HG03103 (cell line): ENCODE measurements around the gene TEX12.
"Not testable (repeated sequence)": the region's sequence is repeated elsewhere in the genome, so short reads cannot be mapped to it uniquely, and the experiment has no call there.

Source experiments
- ATAC-seq: cut with Tn5 transposase; IDR thresholded peaks from one replicate; pipeline ENCODE4 v1.9.1; 2021; ENCODE audit warnings: low read depth; ENCODE audit not compliant: unreplicated experiment

The TEX12 gene, protein sequence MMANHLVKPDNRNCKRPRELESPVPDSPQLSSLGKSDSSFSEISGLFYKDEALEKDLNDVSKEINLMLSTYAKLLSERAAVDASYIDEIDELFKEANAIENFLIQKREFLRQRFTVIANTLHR

DNA sequence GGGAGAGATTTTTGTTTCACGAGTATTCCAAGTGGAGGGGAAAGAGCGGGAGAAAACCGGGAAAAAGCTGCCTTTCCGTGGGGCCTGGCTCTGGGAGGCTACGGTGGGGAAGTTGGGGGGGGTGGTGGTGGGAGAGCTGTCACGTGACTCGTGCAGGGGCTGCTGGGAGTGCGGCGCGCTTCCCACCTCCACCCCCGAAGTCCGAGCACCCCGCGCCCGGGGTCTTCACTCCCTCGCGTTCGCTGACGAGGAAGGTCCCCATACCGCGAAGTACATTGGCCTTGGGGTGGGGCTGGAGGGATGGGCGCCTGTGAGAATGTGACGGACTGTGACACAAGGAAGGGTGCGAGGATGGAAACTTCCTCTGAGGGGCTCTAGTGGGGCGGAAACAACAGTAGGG is at the start of gene TEX12:
Gene TEX12 (plus strand): TSS at position 228 of the 400 bp plus-strand sequence. CDS start 1,897 bp downstream, outside the sequence.
- no peak for ATAC-seq

DNA sequence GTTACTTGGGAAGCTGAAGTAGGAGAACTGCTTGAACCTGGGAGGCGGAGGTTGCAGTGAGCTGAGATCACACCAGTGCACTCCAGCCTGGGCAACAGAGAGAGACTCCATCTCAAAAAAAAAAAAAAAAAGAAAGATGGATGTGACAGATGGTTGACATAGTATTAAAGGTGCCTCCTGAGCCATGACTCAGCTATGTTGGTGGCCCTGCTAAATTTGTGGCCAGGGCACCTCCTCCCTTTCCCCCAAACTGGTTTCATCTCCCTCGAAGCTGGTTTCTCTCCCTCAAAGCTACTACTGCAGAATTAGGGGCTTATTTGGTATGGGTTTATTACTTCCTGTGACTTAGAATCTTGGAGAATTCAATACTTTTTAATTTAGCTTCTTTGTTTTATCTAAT is 49.0 kb upstream of the TEX12 start:
- ATAC-seq: no peak

DNA sequence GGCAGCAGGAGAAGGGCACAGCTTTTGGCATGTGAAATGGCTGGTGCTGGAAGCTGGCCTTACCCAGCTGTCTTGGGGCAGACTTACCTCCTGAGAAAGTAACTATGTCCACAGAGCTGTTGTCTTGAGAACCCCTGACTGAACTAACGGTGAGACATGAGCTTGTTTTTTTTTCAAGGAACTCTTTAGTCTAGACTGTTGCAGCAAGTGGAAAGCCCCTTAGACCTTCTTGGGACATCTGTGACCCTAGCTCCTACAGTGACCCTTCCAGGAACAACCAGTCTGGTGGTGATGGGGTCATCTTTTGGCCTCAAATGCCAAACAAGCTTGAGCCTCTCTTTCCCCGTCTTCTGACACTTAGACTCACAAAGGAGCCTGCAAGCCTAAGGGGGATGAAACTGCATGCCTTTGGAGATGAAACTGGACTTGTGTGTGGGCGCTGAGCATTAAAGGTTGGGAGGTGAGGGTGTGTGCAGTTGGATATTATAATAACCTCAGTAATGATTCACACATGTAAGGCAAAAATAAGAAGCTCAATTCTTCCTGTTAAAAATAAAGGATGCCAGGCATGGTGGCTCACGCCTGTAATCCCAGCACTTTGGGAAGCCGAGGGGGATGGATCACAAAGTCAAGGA is 45.1 kb upstream of the TEX12 start:
- ATAC-seq: no peak

DNA sequence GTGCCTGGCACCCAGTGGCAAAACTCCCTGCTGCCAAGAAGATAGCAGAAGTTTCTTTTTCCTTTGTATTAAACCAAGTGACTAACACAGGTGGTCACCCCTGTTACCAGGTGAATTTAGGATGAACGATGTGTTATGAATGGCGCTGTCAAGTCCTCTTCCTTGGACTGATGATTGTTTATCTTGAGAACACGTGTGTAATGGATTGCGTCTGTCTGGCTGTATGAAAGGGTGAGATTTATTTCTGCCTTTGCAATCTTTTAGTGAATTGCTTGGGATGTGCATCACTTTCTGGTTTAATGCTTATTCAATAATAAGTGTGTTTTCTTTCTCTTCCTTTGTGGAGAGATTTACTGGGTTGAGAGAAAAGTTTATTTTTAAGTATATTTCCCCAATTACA is 44.0 kb upstream of the TEX12 start:
- ATAC-seq: no peak

DNA sequence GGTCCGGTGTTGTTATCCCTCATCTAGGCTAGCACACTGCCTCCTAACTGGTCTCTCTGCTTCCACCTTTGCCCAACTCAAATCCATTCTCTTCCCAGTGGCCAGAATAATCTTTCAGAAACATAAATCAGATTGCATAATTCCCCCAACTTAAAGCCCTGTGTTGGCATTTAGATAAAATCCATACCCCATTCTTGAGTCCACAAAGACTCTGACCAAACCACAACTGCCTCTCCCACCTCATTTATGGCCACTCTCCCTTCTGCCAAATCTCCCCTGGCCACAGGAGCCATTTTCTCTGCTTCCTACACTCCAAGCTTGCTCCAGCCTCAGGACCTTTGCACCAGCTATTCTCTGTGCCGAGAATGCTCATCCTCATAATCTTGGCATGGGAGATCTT is 40.1 kb upstream of the TEX12 start:
- ATAC-seq: no peak

DNA sequence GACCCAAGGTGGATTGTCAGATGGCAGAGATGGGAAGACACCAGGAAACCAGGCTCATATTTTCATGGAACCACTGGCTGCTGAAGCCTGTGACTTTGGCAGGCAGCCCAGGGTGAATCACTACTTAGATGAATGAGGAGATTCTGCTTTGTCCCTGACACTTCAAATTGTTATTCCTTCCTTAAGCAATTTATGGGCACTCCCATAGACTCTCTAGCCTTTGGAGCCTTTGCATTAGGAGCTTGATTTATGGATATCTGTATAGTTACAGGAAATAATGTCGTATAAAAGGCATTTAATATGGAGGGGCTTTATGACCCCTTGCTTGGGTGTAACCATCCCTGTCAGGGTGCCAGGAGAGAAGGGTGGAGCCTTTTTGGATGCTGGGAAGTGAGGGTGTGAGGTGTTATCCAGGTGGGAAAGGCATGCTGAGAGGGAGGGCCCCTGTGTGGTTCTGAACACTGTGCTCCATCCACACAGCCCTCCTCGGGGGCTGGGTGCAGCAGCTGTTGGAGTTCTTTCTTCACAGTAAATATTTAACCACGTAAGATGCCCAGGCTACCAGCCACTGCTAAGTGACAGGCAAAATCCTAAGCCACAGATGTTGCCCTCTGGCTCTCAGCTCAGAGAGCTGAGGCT is 38.6 kb upstream of the TEX12 start:
- no peak for ATAC-seq

DNA sequence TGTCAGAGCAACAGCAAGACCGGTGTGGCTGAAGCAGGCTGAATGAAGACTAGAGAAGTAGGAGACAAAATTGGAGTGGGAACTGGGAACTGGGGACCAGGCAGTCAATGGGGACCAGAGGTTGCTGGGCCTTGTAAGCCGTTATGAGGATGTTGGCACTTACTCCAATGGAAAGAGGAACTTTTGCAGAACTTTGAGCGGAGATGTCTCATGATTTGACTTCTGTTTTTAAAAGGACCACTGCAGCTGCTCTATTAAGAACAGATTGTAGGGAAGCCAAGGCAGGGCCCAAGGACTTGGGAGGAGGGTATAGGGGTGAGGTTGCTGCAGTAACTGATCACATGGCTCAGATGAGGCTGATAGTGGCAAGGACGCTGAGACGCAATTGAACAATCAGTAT is 37.5 kb upstream of the TEX12 start:
- no peak for ATAC-seq

DNA sequence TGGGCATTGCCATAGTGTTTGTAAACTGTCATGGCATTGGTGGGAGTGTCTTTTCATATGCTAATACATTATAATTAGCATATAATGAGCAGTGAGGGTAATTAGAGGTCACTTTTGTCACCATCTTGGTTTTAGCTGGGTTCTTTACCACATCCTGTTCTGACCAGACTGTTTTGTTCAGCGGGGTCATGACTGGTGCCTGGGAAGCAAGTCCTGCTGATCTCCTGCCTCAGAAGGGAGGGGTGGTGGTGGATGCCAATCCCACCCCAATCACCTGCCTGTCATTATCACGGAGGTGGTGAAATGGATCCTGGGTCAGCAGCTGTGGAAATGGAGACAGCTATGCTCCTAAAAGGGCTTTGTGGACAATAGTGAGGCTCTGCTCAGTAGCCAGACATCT is 34.4 kb upstream of the TEX12 start:
- ATAC-seq: no peak

DNA sequence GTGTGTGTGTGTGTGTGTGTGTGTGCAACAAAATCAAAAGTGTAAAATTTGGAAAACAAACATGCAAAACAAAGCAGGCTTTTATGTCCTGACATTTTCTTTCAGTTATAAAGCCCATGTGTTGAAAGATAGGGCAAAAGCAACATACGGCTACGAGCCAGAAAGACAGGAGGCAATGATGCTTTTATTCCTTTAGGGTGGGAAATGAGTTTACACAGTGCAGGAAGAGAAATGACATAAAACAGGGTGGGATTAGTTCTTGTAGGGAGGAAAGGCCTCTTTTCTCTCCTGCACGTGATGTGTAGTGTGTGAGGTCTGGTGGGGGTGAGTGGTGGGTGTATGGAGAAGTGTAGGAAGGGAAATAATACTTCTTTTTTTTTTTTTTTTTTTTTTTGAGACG is 32.7 kb upstream of the TEX12 start:
- no peak for ATAC-seq

DNA sequence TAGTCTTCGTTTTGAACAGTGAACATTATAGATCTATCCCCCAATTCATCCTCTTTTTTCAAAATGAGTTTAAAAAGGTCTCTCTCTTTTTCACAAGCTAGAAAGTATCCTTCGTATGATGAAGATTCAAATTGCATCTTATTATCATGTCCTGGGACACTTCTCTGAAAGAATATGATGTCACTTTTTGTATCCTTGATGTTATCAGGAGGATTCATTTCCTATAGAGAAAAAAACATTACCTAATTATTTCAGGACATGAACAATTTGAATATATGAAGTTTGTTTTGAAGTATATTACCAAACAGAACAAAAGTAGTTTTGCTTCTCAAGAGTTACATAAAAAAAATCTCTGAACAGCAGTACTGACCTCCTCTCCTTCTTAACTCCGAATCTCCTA is 23.6 kb upstream of the TEX12 start:
- no peak for ATAC-seq

DNA sequence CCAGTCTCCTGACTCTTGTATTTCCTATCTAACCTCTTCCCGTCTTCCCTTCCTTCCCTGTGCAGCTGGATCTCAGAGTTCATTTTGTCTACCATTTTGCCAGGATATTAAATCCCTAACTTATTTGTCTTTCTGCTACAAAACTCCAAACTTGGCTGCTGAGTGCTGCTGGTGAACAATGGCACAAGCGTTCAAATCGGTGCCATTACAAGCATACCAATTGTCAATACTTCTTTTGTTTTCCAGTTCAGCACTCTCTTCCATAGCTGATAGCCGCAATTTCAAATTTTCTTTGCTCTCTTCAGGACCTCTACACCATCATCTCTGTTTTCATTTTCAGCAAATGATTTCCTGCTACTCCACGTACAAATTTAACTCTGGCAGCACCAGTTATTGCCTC is 16.7 kb upstream of the TEX12 start:
- no peak for ATAC-seq

DNA sequence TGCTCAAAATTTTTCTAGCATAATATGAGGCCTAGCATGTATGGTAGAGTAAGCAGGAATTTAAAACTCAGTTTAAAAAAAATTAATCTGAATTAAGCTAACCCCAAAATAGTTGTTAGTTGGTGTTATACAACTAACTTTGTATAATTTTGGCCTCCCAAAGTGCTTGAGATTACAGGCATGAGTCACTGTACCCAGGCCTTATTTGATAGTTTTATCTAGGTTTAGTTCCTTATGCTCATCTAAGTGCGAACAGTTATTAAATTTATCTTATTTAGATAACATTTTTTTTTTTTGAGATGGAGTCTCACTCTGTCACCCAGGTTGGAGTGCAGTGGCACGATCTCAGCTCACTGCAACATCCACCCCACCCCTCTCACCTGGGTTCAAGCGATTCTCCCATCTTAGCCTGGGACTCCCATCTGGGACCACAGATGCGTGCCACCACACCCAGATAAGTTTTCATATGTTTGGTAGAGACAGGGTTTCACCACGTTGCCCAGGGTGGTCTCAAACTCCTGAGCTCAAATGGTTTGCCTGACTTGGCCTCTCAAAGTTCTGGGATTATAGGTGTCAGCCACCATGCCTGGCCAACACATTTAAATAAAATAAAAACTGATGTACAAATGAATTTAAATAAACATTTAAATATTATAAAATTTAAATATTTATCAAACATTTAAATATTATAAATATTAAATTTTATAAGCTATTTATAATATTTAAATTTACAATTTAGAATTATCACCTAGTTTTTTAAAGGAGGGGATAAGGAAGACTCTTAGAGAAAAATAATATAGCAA is 10.8 kb upstream of the TEX12 start:
- ATAC-seq: no peak

DNA sequence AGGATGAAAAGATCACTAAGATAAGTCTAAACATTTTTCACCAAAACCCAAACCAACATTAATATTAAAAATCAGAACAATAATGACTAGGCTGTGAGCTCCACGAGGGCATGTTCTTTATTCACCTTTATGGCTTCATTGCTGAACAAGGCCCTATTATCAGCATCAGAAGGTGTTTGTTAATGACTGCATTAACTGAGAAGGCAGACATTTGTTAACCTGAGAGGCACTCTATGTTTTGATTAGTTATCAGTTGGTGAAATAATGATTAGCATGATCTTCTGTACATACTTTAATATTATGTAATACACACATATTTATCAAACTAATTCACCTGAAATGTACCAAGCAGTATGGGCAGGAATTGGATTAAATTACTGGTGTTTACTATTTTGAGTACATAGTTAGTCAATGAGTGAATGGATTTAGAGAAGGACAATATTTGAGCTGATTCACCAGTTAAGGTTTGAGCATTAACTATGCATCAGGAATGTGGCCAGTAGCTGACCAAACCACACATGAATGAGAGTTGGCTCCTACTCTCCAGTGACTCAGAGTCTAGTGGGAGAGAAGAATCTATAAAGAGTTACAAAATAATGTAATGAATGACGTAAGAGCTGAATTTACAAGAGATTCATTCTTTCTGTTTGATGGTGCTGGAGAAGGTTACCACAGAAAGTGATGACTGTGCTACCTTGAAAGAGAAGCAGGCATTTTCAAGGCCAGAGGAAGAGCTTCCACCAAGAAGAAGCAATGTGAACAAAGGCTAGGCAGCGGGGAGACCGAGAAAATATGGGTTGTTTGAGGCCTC is 10.0 kb upstream of the TEX12 start:
- ATAC-seq: no peak

DNA sequence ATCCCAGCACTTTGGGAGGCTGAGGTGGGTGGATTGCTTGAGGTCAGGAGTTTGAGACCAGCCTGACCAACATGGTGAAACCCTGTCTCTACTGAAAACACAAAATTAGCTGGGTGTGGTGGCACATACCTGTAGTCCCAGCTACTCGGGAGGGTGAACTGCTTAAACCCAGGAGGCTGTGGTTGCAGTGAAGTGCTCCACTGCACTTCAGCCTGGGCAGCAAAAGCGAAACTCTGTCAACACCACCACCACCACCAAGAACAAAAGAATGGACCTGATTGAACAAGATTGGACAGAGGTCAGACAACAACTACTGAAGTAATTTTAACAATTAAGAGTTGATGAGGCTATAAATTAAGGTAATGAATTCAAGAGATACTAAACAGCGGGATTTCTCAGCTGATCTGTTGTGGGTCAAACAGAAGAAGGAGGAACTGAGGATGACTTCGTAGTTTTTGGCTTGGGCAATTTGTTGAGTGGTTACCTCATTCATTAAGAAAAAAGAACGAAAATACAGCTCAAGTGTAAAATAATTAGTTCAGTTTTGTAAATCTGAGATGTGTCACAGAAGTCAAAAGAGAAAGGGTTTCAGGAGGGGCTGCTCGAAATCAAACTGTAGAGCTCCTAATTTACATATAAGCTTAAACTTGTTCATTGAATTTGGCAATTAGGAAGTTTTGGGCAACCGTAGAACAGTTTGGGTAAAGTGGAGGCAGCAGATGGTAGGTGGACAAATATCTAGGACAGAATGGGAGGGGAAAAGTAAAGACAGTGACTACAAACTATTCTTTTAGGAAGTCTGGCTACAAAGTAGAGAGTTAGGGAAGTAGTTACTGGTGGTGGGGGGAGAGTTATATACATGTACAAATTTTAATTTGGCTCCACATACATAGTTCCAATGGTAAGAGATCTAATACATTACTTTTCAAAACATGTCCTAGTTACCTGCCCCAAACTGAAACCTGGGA is 7.8 kb upstream of the TEX12 start:
- ATAC-seq: no peak

DNA sequence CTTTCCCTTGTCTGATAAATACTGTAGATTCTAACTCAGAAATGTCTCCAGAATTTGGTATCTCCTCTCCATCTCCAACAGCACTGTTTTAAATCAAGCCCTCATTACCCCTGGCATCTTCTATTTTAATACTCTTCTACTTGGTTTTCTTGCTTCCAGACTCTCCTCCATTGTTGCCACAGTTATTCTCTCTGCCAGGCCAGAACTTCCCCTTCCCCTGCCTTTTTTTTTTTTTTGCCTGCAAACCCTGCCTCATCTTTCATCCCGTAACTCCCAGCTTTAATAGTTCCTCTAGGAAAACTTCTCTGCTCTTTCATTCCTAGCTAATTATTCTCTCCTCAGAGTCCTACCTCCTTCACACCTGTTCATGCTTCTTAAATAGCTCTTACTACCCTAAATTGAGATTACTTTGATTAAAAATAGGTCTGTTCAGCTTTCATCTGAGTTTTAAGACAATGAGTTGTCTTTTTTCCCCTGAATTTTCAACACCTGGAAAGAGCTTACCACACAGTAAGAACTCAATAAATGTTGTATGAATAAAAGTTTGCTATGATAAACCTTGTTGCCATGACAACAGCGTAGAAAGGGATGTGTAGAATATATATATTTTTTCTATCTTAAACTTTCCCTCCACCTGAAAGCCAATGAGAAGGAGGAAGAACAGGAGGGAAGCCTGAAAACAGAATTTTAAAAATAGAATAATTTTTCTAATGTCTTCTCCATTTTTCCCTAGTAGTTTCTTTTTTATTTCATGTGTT is 6.9 kb upstream of the TEX12 start:
- no peak for ATAC-seq

DNA sequence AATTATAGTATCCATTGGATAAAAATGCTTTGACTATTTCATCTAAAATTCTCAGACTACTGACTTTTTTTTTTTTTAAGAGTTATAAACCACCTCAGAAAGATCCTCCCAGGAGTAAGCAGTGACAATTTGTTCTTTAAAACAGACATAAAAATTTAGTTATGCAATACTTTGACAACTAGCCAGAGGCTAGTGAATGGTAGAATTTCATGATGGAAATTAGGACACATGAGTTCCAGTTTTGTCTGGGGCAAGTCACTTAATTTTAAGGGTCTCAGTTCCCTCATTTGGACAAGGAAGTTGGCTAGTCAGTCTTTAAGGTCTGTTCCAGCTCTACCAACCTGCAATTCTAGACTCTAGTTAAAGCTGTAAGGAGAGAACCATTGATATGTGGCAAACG is 6.2 kb upstream of the TEX12 start:
- no peak for ATAC-seq

DNA sequence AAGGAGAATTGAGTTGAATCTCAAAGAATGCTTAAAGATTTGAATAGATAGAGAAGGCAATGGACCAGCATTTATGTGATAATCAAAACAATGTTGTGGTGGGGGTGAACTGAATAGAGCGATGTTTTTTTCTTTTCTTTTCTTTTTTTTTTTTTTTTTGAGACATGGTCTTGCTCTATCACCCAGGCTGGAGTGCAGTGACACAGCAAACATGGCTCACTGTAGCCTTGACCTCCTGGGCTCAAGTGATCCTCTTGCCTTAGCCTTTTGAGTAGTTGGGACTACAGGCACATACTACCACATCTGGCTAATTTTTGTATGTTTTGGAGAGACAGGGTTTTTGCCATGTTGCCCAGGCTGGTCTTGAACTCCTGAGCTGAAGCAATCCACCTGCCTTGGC is 5.0 kb upstream of the TEX12 start:
- ATAC-seq: not testable (repeated sequence)

DNA sequence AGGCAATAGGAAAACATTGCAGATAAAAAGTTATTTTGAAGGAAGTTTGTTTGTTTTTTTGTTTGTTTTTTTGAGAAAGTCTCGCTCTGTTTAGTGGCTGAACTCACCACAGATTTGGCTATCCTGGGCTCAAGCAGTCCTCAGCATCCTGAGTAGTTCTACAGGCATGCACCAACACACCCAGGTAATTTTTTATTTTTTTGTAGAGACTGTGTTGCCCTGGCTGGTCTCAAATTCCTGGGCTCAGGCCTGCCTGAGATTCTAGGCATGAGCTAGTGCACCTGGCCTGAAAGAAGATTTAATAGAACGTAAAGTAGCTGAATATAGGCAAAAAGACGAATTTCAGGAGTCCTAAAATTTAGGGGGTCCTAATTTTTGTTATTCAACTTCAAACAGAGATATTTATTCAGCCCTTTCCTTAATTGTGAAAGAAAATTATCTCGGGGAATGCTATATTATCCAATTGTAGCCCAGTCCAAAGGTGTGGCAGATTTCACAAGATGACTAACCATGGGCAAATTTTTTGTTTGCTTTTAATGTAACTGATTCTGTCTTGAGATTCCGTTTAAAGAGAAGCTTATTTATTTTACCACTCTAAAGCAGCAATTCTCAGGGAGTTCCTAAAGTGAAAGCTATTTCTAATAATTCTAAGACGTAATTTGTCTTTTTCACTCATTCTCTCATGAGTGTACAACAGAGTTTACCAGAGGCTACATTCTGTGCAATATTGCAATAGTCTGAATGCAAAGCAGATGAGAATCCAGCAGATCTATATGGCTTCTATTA is 4.2 kb upstream of the TEX12 start:
- no peak for ATAC-seq
